Neural crest cell (in vitro differentiated cells): ENCODE data around the gene TENM3. TPM values are rescaled to one million over a fixed set of nuclear protein-coding genes. Genes with fewer than 3 reads are reported as not detected.

Source experiments
- DNase-seq: peaks from one replicate; pipeline ENCODE4 v3.0.0; 2021; ENCODE audit warnings: low read depth, mixed read lengths, low spot score
- H3K27ac Mint-ChIP-seq: one replicate; pipeline ENCODE4 v1.8.0; 2021; ENCODE audit warnings: mild to moderate bottlenecking, mixed read lengths; ENCODE audit not compliant: unreplicated experiment
- H3K27me3 Mint-ChIP-seq: 2 replicates; pipeline ENCODE4 v1.8.0; 2021; ENCODE audit warnings: low read depth, mild to moderate bottlenecking, mixed read lengths
- H3K36me3 Mint-ChIP-seq: 2 replicates; pipeline ENCODE4 v1.8.0; 2021; ENCODE audit warnings: low read depth, mild to moderate bottlenecking, mixed read lengths
- H3K4me1 Mint-ChIP-seq: 2 replicates; pipeline ENCODE4 v1.8.0; 2021; ENCODE audit warnings: mixed read lengths
- H3K4me3 Mint-ChIP-seq: one replicate; pipeline ENCODE4 v1.8.0; 2021; ENCODE audit warnings: mild to moderate bottlenecking, mixed read lengths
- H3K9me3 Mint-ChIP-seq: 2 replicates; pipeline ENCODE4 v1.8.0; 2021; ENCODE audit warnings: mixed read lengths
- CTCF ChIP-seq: fragments of 200-600 bp; sonication (generic); conservative IDR thresholded peaks from 2 replicates; pipeline ENCODE4 v1.5.0; 2021; ENCODE audit warnings: antibody characterized with exemption, mild to moderate bottlenecking
- total RNA-seq: library from RNA; stranded (reverse); gene quantifications from 2 replicates; pipeline ENCODE4 v1.2.1, GENCODE V29; 2021

The TENM3 gene
- total RNA-seq, 1 donor from 2014 or later, result 43.9 TPM

GRCh38 chr4:182577411-182577810, 334.2 kb downstream of the TENM3 start:
- H3K4me1 Mint-ChIP-seq, result peaks cover 42% of the 10 kb centered on the region
- DNase-seq, result no peak
- H3K27me3 Mint-ChIP-seq, result no peaks in the 10 kb centered on the region
- TF ChIP-seq CTCF, result no peak
- no peak overlapping the region for H3K4me3 Mint-ChIP-seq
- H3K9me3 Mint-ChIP-seq, result no peaks in the 10 kb centered on the region
- H3K27ac Mint-ChIP-seq, result no peak overlapping the region
- H3K36me3 Mint-ChIP-seq, result no peaks in the 10 kb centered on the region

GRCh38 chr4:182578402-182578801, 335.2 kb downstream of the TENM3 start:
- DNase-seq, result no peak
- no peak overlapping the region for H3K4me3 Mint-ChIP-seq
- TF ChIP-seq CTCF, result no peak
- H3K27ac Mint-ChIP-seq, result no peak overlapping the region
- no peaks in the 10 kb centered on the region for H3K36me3 Mint-ChIP-seq
- no peaks in the 10 kb centered on the region for H3K27me3 Mint-ChIP-seq
- H3K9me3 Mint-ChIP-seq, result no peaks in the 10 kb centered on the region
- H3K4me1 Mint-ChIP-seq, result peaks cover 45% of the 10 kb centered on the region

GRCh38 chr4:182582245-182582644, 339.0 kb downstream of the TENM3 start:
- Mint-ChIP-seq H3K27me3 (no peaks in the 10 kb centered on the region), H3K4me3 (peak overlapping the region; percentile 21), H3K9me3 (peaks cover 4% of the 10 kb centered on the region), H3K4me1 (peaks cover 25% of the 10 kb centered on the region), H3K36me3 (no peaks in the 10 kb centered on the region), H3K27ac (no peak overlapping the region)
- DNase-seq, result no peak
- TF ChIP-seq CTCF, result no peak

- no peak overlapping the region for H3K27ac Mint-ChIP-seq
Measured at GRCh38 chr4:182583703-182584415, 340.7 kb downstream of the TENM3 start.

GRCh38 chr4:182585321-182585720, 342.1 kb downstream of the TENM3 start:
- Mint-ChIP-seq H3K4me3 (no peak overlapping the region), H3K36me3 (peaks cover 2% of the 10 kb centered on the region), H3K27ac (no peak overlapping the region), H3K9me3 (peaks cover 6% of the 10 kb centered on the region), H3K27me3 (no peaks in the 10 kb centered on the region), H3K4me1 (peaks cover 23% of the 10 kb centered on the region)
- no peak for DNase-seq
- no peak for TF ChIP-seq CTCF

More at GRCh38 chr4:182583703-182584415, 340.7 kb downstream of the TENM3 start:
- Mint-ChIP-seq H3K4me3 (no peak overlapping the region), H3K4me1 (peaks cover 23% of the 10 kb centered on the region), H3K36me3 (peaks cover 2% of the 10 kb centered on the region), H3K9me3 (peaks cover 6% of the 10 kb centered on the region), H3K27me3 (no peaks in the 10 kb centered on the region)
- no peak for DNase-seq
- no peak for TF ChIP-seq CTCF
